OCI-LY1 (cell line): ENCODE data around the gene FGF9.

Experiments used
- H2AFZ ChIP-seq: fragments of 200-600 bp; sonication (generic), shearing (Covaris generic); 2 replicates; pipeline ENCODE4 v1.6.0; 2014; ENCODE audit warnings: antibody characterized with exemption, mild to moderate bottlenecking, low read length
- H3F3A ChIP-seq: fragments of 200-600 bp; sonication (generic), shearing (Covaris generic); 2 replicates; pipeline ENCODE4 v1.6.0; 2014; ENCODE audit warnings: mild to moderate bottlenecking, antibody characterized with exemption, low read length, moderate library complexity; ENCODE audit not compliant: insufficient read depth
- H3K27ac ChIP-seq: fragments of 200-600 bp; sonication (generic); 2 replicates; pipeline ENCODE4 v1.5.1; 2014; ENCODE audit warnings: low read length, mixed run types, mild to moderate bottlenecking, low read depth; ENCODE audit not compliant: poor library complexity, severe bottlenecking
- H3K27me3 ChIP-seq: fragments of 200-600 bp; sonication (generic); 2 replicates; pipeline ENCODE4 v1.6.0; 2014; ENCODE audit warnings: antibody characterized with exemption, mild to moderate bottlenecking, low read length, moderate library complexity; ENCODE audit not compliant: insufficient read depth
- H3K36me3 ChIP-seq: fragments of 200-600 bp; sonication (generic); 2 replicates; pipeline ENCODE4 v1.6.1; 2014; ENCODE audit warnings: mild to moderate bottlenecking, antibody characterized with exemption, low read length, moderate library complexity, mixed read lengths; ENCODE audit not compliant: insufficient read depth
- H3K4me1 ChIP-seq: fragments of 200-600 bp; sonication (generic); 2 replicates; pipeline ENCODE4 v1.5.1; 2014; ENCODE audit warnings: mild to moderate bottlenecking, low read length, moderate library complexity; ENCODE audit not compliant: insufficient read depth, severe bottlenecking
- H3K4me2 ChIP-seq: fragments of 200-600 bp; sonication (generic), shearing (Covaris generic); 2 replicates; pipeline ENCODE4 v1.6.1; 2014; ENCODE audit warnings: low read length
- H3K4me3 ChIP-seq: fragments of 200-600 bp; sonication (generic); 2 replicates; pipeline ENCODE4 v1.5.1; 2014; ENCODE audit warnings: low read length, low read depth, mild to moderate bottlenecking, mixed read lengths; ENCODE audit not compliant: poor library complexity, severe bottlenecking
- H3K79me2 ChIP-seq: fragments of 200-600 bp; shearing (Covaris generic); 2 replicates; pipeline ENCODE4 v1.6.1; 2016; ENCODE audit warnings: mixed run types, low read length, mixed read lengths; ENCODE audit not compliant: insufficient read depth
- H3K9ac ChIP-seq: fragments of 200-600 bp; sonication (generic), shearing (Covaris generic); 2 replicates; pipeline ENCODE4 v1.6.1; 2014; ENCODE audit warnings: mild to moderate bottlenecking, low read length, mixed read lengths
- H3K9me2 ChIP-seq: fragments of 200-600 bp; sonication (generic), shearing (Covaris generic); 2 replicates; pipeline ENCODE4 v1.6.1; 2014; ENCODE audit warnings: low read depth, mild to moderate bottlenecking, low read length, mixed read lengths
- H3K9me3 ChIP-seq: fragments of 200-600 bp; shearing (Covaris generic); 2 replicates; pipeline ENCODE4 v1.6.1; 2014; ENCODE audit warnings: low read length, mixed read lengths
- H4K20me1 ChIP-seq: fragments of 200-600 bp; sonication (generic), shearing (Covaris generic); 2 replicates; pipeline ENCODE4 v1.6.0; 2016; ENCODE audit warnings: mild to moderate bottlenecking, low read length; ENCODE audit not compliant: insufficient read depth
- CTCF ChIP-seq: fragments of 200-600 bp; sonication (generic), shearing (Covaris generic); IDR thresholded peaks from 2 replicates; pipeline ENCODE4 v1.5.1; 2017; ENCODE audit warnings: mild to moderate bottlenecking, antibody characterized with exemption, low read length, moderate library complexity, mixed read lengths
- EZH2 ChIP-seq: fragments of 200-600 bp; sonication (generic), shearing (Covaris generic); IDR thresholded peaks from 2 replicates; pipeline ENCODE4 v1.8.0; 2017; ENCODE audit warnings: borderline replicate concordance, mixed run types, mild to moderate bottlenecking, antibody characterized with exemption, low read length, moderate library complexity, mixed read lengths

FGF9 gene

GRCh38 chr13:21684576-21684975 is 13.7 kb downstream of the FGF9 start:
- no peak overlapping the region for H3K4me2 ChIP-seq
- H3K36me3 ChIP-seq = no peaks in the 10 kb centered on the region
- no peak overlapping the region for H3K27ac ChIP-seq
- no peak for TF ChIP-seq CTCF
- TF ChIP-seq EZH2 = no peak
- H3K9ac ChIP-seq = no peak overlapping the region
- H3K9me3 ChIP-seq = no peaks in the 10 kb centered on the region
- H3K79me2 ChIP-seq = no peaks in the 10 kb centered on the region
- H3K4me1 ChIP-seq = no peaks in the 10 kb centered on the region
- no peak overlapping the region for H3K4me3 ChIP-seq
- no peaks in the 10 kb centered on the region for H3F3A ChIP-seq
- no peak overlapping the region for H2AFZ ChIP-seq
- no peaks in the 10 kb centered on the region for H3K9me2 ChIP-seq
- H3K27me3 ChIP-seq = no peaks in the 10 kb centered on the region
- H4K20me1 ChIP-seq = no peaks in the 10 kb centered on the region

- no peaks in the 10 kb centered on the region for H3K27me3 ChIP-seq
- H4K20me1 ChIP-seq = no peaks in the 10 kb centered on the region
- H3K4me1 ChIP-seq = no peaks in the 10 kb centered on the region
- no peak overlapping the region for H2AFZ ChIP-seq
- H3K36me3 ChIP-seq = no peaks in the 10 kb centered on the region
- H3F3A ChIP-seq = no peaks in the 10 kb centered on the region
- TF ChIP-seq CTCF (no peak), EZH2 (no peak)
- H3K79me2 ChIP-seq = no peaks in the 10 kb centered on the region
- no peaks in the 10 kb centered on the region for H3K9me2 ChIP-seq
- no peak overlapping the region for H3K9ac ChIP-seq
- no peaks in the 10 kb centered on the region for H3K9me3 ChIP-seq
- no peak overlapping the region for H3K4me2 ChIP-seq
- no peak overlapping the region for H3K27ac ChIP-seq
- no peak overlapping the region for H3K4me3 ChIP-seq
Observed at GRCh38 chr13:21685485-21686064, 14.7 kb downstream of the FGF9 start.

GRCh38 chr13:21686751-21687391 is 16.0 kb downstream of the FGF9 start:
- no peak overlapping the region for H2AFZ ChIP-seq
- no peaks in the 10 kb centered on the region for H3F3A ChIP-seq
- TF ChIP-seq EZH2 = no peak
- no peak for TF ChIP-seq CTCF
- H3K27me3 ChIP-seq = no peaks in the 10 kb centered on the region
- no peak overlapping the region for H3K9ac ChIP-seq
- no peak overlapping the region for H3K4me3 ChIP-seq
- no peaks in the 10 kb centered on the region for H4K20me1 ChIP-seq
- no peak overlapping the region for H3K27ac ChIP-seq
- H3K4me2 ChIP-seq = no peak overlapping the region
- no peaks in the 10 kb centered on the region for H3K36me3 ChIP-seq
- no peaks in the 10 kb centered on the region for H3K9me2 ChIP-seq
- H3K4me1 ChIP-seq = no peaks in the 10 kb centered on the region
- H3K79me2 ChIP-seq = no peaks in the 10 kb centered on the region
- H3K9me3 ChIP-seq = no peaks in the 10 kb centered on the region
